ENCODE results near the gene GTF2H2C. TPM values are rescaled to one million over a fixed set of nuclear protein-coding genes. Genes with fewer than 3 reads are reported as not detected.

The GTF2H2C gene
- total and polyA plus RNA-seq, 9 of the 15 experiments (the other 6 are each of a cell fraction or from before 2014, with no cell fraction given), result 55.6 to 108 (median 87.7) TPM

DNA sequence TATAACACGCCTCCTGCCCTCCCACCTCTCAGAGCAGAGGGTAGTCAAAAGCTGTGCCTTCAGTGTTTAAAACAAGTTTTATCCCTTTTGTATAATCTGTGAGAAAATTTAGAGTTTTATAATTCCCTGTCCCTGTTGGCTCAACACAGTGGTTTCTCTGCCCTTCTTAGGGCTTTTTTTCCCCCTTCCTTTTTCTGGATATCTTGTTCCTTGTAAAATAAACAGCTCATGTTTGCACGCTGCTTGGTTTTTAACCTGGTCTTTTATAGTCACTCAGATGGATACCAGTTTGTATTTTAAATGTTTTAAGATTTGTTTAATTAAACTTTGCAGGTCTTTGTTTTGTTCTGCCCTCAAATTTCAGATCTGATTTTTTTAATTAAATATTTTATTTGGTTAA lies 40.7 kb upstream of the GTF2H2C start (continued):
- TF ChIP-seq, protein P1, sequence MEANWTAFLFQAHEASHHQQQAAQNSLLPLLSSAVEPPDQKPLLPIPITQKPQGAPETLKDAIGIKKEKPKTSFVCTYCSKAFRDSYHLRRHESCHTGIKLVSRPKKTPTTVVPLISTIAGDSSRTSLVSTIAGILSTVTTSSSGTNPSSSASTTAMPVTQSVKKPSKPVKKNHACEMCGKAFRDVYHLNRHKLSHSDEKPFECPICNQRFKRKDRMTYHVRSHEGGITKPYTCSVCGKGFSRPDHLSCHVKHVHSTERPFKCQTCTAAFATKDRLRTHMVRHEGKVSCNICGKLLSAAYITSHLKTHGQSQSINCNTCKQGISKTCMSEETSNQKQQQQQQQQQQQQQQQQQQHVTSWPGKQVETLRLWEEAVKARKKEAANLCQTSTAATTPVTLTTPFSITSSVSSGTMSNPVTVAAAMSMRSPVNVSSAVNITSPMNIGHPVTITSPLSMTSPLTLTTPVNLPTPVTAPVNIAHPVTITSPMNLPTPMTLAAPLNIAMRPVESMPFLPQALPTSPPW (CRISPR knock-in tag; IDR thresholded peaks at IDR 0.05), result no peak
- TF ChIP-seq CREM (IDR thresholded peaks at IDR 0.05; ENCODE audit: low read depth) (no peak), THAP12 (CRISPR knock-in tag; IDR thresholded peaks at IDR 0.05) (no peak), ZNF668 (CRISPR knock-in tag; IDR thresholded peaks at IDR 0.05) (no peak), ZNF175 (CRISPR knock-in tag; IDR thresholded peaks at IDR 0.05; ENCODE audit: low read depth) (no peak)
- TF ChIP-seq, protein P2, sequence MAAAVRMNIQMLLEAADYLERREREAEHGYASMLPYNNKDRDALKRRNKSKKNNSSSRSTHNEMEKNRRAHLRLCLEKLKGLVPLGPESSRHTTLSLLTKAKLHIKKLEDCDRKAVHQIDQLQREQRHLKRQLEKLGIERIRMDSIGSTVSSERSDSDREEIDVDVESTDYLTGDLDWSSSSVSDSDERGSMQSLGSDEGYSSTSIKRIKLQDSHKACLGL (CRISPR knock-in tag; IDR thresholded peaks at IDR 0.05; ENCODE audit: borderline replicate concordance, poor library complexity, severe bottlenecking), result no peak

DNA sequence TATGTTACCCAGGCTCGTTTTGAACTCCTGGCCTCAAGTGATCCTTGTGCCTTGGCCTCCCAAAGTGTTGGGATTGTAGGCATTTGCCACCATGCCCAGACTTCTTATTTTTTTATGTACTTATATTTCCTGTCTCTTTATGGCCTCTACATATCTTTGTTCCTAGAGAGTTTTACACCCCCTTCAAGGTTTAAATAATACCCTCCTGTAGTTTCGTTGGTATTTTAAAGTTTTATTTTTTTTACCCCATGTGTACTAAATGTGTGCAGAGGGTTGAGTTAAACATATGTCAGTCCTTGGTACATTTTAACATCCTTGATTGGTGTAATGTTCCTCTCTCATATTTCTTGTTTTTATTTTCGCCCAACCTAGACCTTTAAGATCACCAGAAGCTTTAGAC lies 38.0 kb upstream of the GTF2H2C start:
- no TSS peak for BruUV-seq (replicated peaks)
- Histone ChIP-seq H3K79me2 (ENCODE audit: control insufficient read depth, insufficient read depth, low read length) (no peaks in the 10 kb centered on the region), H3K4me1 (replicated peaks in 1 of 2; ENCODE audit: control insufficient read depth in 2 of 2, insufficient read depth in 2 of 2, low read length in 2 of 2) (no peaks in the 10 kb centered on the region), H3K4me2 (ENCODE audit: insufficient read depth, low read length) (no peak overlapping the region), H3K36me3 (ENCODE audit: control insufficient read depth, insufficient read depth, low read length) (no peaks in the 10 kb centered on the region), H4K20me1 (replicated peaks; ENCODE audit: control insufficient read depth, insufficient read depth, low read length) (no peaks in the 10 kb centered on the region), H3K9ac (ENCODE audit: insufficient read depth in 1 of 2, low read depth in 2 of 2, low read length in 2 of 2) (no peak overlapping the region), H3K4me3 (no peak overlapping the region), H3K27ac (ENCODE audit: extremely low read depth, low read depth, low read length) (no peak overlapping the region), H3K9me1 (ENCODE audit: control insufficient read depth, insufficient read depth, low read length) (no peaks in the 10 kb centered on the region), H3K9me3 (replicated peaks; ENCODE audit: control insufficient read depth, insufficient read depth, low read depth, low read length) (no peaks in the 10 kb centered on the region), H3K27me3 (ENCODE audit: control insufficient read depth in 2 of 2, insufficient read depth in 2 of 2, low read length in 2 of 2) (peaks cover 8 to 21% of the 10 kb centered on the region in 2 experiments; a peak in 4 of 5 replicates), H2AFZ (ENCODE audit: low read depth, low read length) (no peak overlapping the region)
- FAIRE-seq (no peak), DNase-seq (ENCODE audit: extremely low read depth in 1 of 4, low spot score in 3 of 4) (no peak), ATAC-seq (no peak)
- in situ Hi-C loops (cut with MboI), result no loop called here
- intact Hi-C loops (cut with micrococcal nuclease), result no loop called here
- CTCF ChIA-PET (ENCODE audit: low intra/inter-chr PET ratio), result no interaction called here
- POLR2A ChIA-PET, result no interaction called here
- WGBS (ENCODE audit: insufficient coverage, low coverage, missing lambda C conversion rate), result 2% methylated on average over 3 of the region's 3 CpGs
- TF ChIP-seq FOXA1 (IDR thresholded peaks at IDR 0.05; ENCODE audit: borderline replicate concordance) (no peak), POLR3G (IDR thresholded peaks at IDR 0.05; ENCODE audit: extremely low read depth, insufficient read length, insufficient replicate concordance) (no peak), HNRNPK (IDR thresholded peaks at IDR 0.05; ENCODE audit: low read depth, low read length, poor library complexity, severe bottlenecking) (no peak), TEAD2 (tag; IDR thresholded peaks at IDR 0.05) (no peak), RB1 (IDR thresholded peaks at IDR 0.05; ENCODE audit: low read depth) (no peak), ZNF512 (tag; IDR thresholded peaks at IDR 0.05) (no peak), ZNF76 (CRISPR knock-in tag; IDR thresholded peaks at IDR 0.05; ENCODE audit: borderline replicate concordance) (no peak)
- TF ChIP-seq, protein P3, sequence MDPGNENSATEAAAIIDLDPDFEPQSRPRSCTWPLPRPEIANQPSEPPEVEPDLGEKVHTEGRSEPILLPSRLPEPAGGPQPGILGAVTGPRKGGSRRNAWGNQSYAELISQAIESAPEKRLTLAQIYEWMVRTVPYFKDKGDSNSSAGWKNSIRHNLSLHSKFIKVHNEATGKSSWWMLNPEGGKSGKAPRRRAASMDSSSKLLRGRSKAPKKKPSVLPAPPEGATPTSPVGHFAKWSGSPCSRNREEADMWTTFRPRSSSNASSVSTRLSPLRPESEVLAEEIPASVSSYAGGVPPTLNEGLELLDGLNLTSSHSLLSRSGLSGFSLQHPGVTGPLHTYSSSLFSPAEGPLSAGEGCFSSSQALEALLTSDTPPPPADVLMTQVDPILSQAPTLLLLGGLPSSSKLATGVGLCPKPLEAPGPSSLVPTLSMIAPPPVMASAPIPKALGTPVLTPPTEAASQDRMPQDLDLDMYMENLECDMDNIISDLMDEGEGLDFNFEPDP (CRISPR knock-in tag; IDR thresholded peaks at IDR 0.05), result no peak

All from K562 (cell line).